Measurements from ENCODE around the gene SERPINE1. TPM values are rescaled to one million over a fixed set of nuclear protein-coding genes. Genes with fewer than 3 reads are reported as not detected.

The SERPINE1 gene
- total and polyA plus RNA-seq, 2 of the 4 experiments (the other 2 are of a cell fraction) = 1,441 to 2,783 TPM

DNA sequence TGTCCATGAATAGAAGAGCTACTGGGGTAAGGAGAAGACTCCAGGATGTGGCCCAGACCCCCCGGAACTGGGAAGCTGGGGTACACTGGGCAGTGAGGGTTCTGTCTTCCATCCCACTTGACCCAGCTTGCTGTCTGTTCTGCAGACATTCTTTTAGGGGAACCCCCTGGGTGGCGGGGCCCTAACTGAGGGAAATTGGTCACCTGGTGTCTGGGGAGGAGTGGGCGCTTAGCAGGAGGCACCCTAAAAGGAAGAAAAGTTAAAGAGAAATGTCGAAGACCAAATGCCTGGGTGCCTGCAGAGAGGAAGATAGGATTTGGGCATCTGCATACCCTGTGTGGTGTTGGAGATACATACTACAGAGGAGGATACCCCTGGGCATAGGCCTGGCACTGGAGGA lies 28.4 kb downstream of the SERPINE1 start:
- ChIA-PET CTCF (interaction anchor here (1.4 to 2.8 kb wide), 2 partner anchors 11 to 37 kb away, joined by 8 to 10 read pairs; no protein-coding TSS in a partner anchor), POLR2A (ENCODE audit: unreplicated experiment) (no interaction called here)
- Histone ChIP-seq H3K27me3 (ENCODE audit: control insufficient read depth, insufficient read depth, low read length) (no peaks in the 10 kb centered on the region), H2BK15ac (ENCODE audit: low read depth, low read length) (no peak overlapping the region; the same call in 2 of the 3 replicates), H2BK20ac (ENCODE audit: low read depth, low read length) (no peak overlapping the region), H3K27ac (ENCODE audit: insufficient read depth, low read length) (peak overlapping the region; percentile 75), H4K91ac (ENCODE audit: insufficient read depth, low read depth, low read length) (peak overlapping the region; percentile 88), H3K18ac (ENCODE audit: low read depth, low read length) (peak overlapping the region; percentile 5), H3K14ac (replicated peaks; ENCODE audit: low read depth, low read length) (peak overlapping the region; percentile 78), H3K4me3 (ENCODE audit: insufficient read depth, low read depth, low read length) (peak overlapping the region; percentile 84), H2AFZ (replicated peaks; ENCODE audit: low read length, poor library complexity) (peak overlapping the region; percentile 92), H3K9me1 (ENCODE audit: insufficient read depth, low read length) (peaks cover 3% of the 10 kb centered on the region), H3K79me1 (ENCODE audit: low read depth in 1 of 2, low read length in 2 of 2) (peaks cover 10 to 38% of the 10 kb centered on the region in 2 experiments), H2AK5ac (ENCODE audit: low read depth, low read length) (peak overlapping the region; percentile 76), H3K56ac (ENCODE audit: extremely low read depth, insufficient read depth, low read length) (peak overlapping the region; percentile 71; the same call in 1 of the 2 replicates), H3K9ac (ENCODE audit: low read depth, low read length) (peak overlapping the region; percentile 93), H2AK9ac (replicated peaks; ENCODE audit: low read depth, low read length, poor library complexity) (peak overlapping the region; percentile 97), H4K5ac (ENCODE audit: low read depth, low read length) (peak overlapping the region; percentile 39), H2BK5ac (ENCODE audit: low read depth, low read length, poor library complexity, severe bottlenecking) (peak overlapping the region; percentile 67), H3K36me3 (ENCODE audit: control insufficient read depth, insufficient read depth, low read length) (peaks cover 24% of the 10 kb centered on the region), H2BK120ac (ENCODE audit: low read depth, low read length) (0 out of 2 replicates have a peak overlapping the region, but pooled peaks have one; percentile 23), H4K20me1 (ENCODE audit: insufficient read depth, low read length) (peaks cover 7% of the 10 kb centered on the region; the same call in 1 of the 2 replicates), H4K8ac (ENCODE audit: low read depth in 2 of 2, low read length in 2 of 2) (peak overlapping the region; percentile 66 to 95), H3K23ac (ENCODE audit: low read depth, low read length) (peak overlapping the region; percentile 82), H3K4me1 (ENCODE audit: control insufficient read depth, insufficient read depth, low read length) (peaks cover 7% of the 10 kb centered on the region), H3K4me2 (ENCODE audit: low read depth, low read length) (peak overlapping the region; percentile 71), H3K9me3 (ENCODE audit: control insufficient read depth, insufficient read depth, low read length) (no peaks in the 10 kb centered on the region), H3K4ac (ENCODE audit: low read depth, low read length) (peak overlapping the region; percentile 84)
- TF ChIP-seq MAZ (IDR thresholded peaks at IDR 0.05; ENCODE audit: borderline replicate concordance, low read depth, low read length) (peak; percentile 12; the same call in 1 of the 2 replicates), CHD1 (IDR thresholded peaks at IDR 0.05; ENCODE audit: low read depth, low read length) (no peak), SMC3 (IDR thresholded peaks at IDR 0.05; ENCODE audit: low read depth, low read length) (no peak)
- WGBS, 2 experiments (ENCODE audit: extremely low coverage in 2 of 2, insufficient read length in 1 of 2) = 100% methylated on average over 1 of the region's 4 CpGs; no CpG with 5 or more reads in 1 of the 2 experiments
- intact Hi-C loops (cut with micrococcal nuclease) = no loop called here
- DNase-seq (no peak), ATAC-seq (ENCODE audit: low read depth) (no peak)
- in situ Hi-C loops (cut with MboI; ENCODE audit: low sequenced_read_pairs) = no loop called here
- no TSS peak for BruUV-seq (replicated peaks)
- dilution Hi-C loops (cut with HindIII; ENCODE audit: low sequenced_read_pairs, unreplicated experiment) = no loop called here

Measured in IMR-90 (cell line).